ENCODE data around the gene IGFBP3.
A peak's percentile ranks its signal among the peaks of the same experiment; 100 is the strongest.

GRCh38 chr7:45890902-45891461, 30.1 kb downstream of the IGFBP3 start:
- TF ChIP-seq CTCF (IDR thresholded peaks at IDR 0.05; ENCODE audit: low read length) (peak; percentile 69), EZH2 (optimal IDR thresholded peaks at IDR 0.05; ENCODE audit: low read depth, low read length) (no peak), EZH2phosphoT487 (IDR thresholded peaks at IDR 0.05; ENCODE audit: low read length) (no peak)

All from MM.1S (cell line).